Activated CD4-positive, alpha-beta T cell treated with anti-CD3 and anti-CD28 coated beads, Interleukin-2, Interleukin-6, amounts not matched to agents 100 ng/mL and 50 ng/mL, durations not matched to agents 16 hours and 8 hours (primary cell): ENCODE measurements around the gene OR10Z1.

Experiments
- DNase-seq: peaks from one replicate; pipeline ENCODE4 v3.0.0-alpha.2; 2020

OR10Z1 gene, protein sequence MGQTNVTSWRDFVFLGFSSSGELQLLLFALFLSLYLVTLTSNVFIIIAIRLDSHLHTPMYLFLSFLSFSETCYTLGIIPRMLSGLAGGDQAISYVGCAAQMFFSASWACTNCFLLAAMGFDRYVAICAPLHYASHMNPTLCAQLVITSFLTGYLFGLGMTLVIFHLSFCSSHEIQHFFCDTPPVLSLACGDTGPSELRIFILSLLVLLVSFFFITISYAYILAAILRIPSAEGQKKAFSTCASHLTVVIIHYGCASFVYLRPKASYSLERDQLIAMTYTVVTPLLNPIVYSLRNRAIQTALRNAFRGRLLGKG

DNA sequence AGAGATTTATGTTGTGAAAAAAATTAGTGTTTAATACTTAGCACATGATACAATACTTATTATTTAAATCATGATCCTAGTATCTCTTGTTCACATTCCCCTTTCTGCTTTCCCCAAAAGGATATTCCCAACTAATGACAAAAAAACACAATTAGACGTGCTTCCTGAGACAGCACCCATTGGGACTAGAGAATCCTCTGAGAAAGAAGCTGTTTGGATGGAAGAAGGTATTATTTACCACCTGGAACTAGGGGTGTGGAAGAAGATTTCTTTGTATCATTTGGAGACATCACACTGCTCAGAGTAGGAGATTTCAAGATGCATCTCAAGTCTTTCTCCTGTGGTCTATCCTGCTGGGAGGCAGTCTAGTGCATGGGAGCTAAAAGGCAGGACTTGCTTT lies at the start of gene OR10Z1:
OR10Z1 (plus strand) TSS at position 301 of the 400 bp plus-strand sequence. CDS start 1,171 bp downstream, outside the sequence.
- no peak for DNase-seq

DNA sequence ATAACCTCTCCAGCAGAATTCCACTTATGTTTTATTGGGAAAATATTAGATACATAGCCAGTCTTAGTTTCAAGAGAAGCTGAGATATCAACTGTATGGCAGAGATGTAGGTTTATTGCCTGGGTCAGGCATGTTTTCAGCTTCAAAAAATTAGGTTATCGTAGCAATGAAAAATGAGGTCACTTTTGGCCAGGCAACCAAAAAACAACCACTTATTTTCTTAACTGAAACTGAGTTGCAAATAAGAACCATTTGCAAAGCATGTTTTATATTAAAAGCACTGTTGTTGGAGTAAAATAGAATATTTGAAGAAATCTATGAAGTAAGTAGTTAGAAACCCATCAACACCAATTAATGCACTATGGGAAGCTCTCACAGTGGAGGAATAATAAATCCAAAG lies 45.4 kb upstream of the OR10Z1 start:
- DNase-seq, result no peak

GRCh38 chr1:158563853-158564252 lies 41.2 kb upstream of the OR10Z1 start:
- DNase-seq, result no peak

GRCh38 chr1:158564608-158565007 lies 40.5 kb upstream of the OR10Z1 start:
- DNase-seq, result no peak

GRCh38 chr1:158570480-158570879 lies 34.6 kb upstream of the OR10Z1 start, which contains the start of gene OR6P1:
Gene OR6P1 (minus strand): TSS chr1:158570580. CDS start chr1:158563604, 6,976 bp downstream.
- DNase-seq, result no peak

DNA sequence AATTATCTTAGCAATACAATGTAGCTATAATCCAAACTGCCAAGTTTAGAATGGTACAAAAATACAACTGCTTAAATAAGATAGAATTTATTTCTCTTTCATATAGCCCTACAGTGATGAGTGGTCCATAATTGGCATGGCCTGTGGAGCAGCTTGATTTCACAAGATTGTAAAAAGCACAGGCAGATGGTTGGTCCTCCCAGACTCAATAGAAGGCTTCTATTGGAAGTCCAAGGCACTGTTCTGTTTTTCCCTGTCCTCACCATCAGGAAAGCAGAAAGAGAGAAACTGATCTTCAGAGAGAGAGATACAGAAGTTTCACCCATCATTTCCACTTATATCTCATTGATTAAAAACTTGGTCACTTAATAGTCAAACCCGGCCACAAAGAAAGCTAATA lies 32.8 kb upstream of the OR10Z1 start:
- DNase-seq, result no peak

- no peak for DNase-seq
Measured at GRCh38 chr1:158577561-158577960, 27.5 kb upstream of the OR10Z1 start.

- DNase-seq, result no peak
Measured at GRCh38 chr1:158579733-158580132, 25.3 kb upstream of the OR10Z1 start, which contains the start of gene OR10X1. Gene OR10X1 (minus strand): TSS chr1:158579899. CDS start chr1:158579899, 0 bp downstream.

DNA sequence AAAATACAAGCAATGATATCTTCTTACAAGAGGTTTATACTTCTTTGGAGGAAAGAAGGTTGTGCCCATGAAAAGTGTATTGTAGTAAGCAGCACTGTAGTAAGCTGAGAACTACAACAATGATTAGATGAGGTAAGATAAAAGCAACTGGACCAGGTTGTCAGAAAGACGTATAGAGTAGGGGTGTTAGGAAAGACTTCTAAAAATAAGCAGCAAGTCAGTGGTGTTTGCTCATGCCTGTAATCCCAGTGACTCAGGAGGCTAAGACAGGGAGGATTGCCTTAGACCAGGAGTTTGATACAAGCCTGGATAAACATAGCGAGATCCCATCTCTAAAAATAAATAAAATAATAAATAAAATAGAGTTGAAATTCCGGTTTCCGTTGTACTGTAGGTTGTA lies 21.1 kb upstream of the OR10Z1 start:
- no peak for DNase-seq

- no peak for DNase-seq
Measured at GRCh38 chr1:158586942-158587341, 18.1 kb upstream of the OR10Z1 start.

DNA sequence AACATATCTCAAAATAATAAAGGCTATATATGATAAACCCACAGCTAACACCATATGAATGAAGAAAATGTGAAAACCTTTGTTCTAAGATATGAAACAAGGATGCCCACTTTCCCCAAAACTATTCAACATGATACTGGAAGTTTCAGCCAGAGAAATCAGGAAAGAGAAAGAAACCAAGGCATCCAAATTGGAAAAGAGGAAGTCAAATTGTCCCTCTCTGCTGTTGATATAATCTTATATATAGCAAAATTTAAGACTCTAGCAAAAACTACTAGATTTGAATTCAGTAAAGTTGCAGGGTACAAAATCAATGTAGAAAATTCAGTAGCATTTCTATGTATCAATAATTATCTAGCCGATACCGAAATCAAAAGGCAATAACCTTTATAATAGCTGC lies 4.3 kb upstream of the OR10Z1 start:
- DNase-seq, result no peak

GRCh38 chr1:158607296-158607695 lies 2.2 kb downstream of the OR10Z1 start:
- DNase-seq, result no peak

- DNase-seq, result no peak
Measured at GRCh38 chr1:158611916-158612315, 6.8 kb downstream of the OR10Z1 start.

- no peak for DNase-seq
Measured at GRCh38 chr1:158613764-158614163, 8.7 kb downstream of the OR10Z1 start.

- no peak for DNase-seq
Measured at GRCh38 chr1:158638146-158638545, 33.1 kb downstream of the OR10Z1 start.

GRCh38 chr1:158638904-158639303 lies 33.8 kb downstream of the OR10Z1 start:
- no peak for DNase-seq

DNA sequence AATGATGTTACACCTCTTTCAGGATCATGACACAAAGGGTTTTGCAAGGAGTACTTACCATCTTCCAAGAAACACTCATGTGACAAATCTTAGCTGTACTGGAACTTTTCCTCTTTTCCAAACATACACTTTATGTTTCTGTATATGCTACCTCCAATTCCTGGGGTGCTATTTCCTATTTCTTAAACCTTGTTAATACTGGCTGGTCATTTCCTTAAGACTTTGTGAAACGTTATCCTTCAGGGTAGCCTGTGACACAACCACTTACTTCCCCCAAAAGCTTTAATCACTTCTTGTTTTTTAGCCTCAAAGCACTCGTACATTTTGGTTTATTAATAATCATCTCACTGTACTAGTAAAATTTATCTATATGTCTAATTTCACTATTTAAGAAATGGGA lies 39.4 kb downstream of the OR10Z1 start:
- DNase-seq, result no peak

- DNase-seq, result no peak
Measured at GRCh38 chr1:158646465-158646864, 41.4 kb downstream of the OR10Z1 start.

DNA sequence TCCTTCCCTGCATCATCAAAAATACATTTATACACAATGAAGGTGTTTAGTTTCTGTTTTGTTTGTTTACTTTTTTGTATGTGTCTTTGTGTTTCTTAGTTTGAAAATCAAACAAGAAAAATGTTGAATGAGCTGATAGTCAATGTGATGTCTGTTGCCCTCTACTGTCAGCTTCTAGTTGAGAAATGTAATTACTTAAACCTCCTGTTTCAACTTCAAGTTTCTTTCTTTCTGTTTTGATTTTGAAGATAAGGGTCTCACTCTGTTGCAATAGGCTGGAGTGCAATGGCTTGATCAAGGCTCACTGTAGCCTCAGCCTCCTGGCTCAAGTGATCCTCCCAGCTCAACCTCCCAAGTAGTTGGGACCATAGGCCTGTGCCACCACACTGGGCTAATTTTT lies 44.0 kb downstream of the OR10Z1 start:
- no peak for DNase-seq

GRCh38 chr1:158652721-158653334 lies 47.8 kb downstream of the OR10Z1 start:
- no peak for DNase-seq

GRCh38 chr1:158654086-158654485 lies 49.0 kb downstream of the OR10Z1 start:
- DNase-seq, result no peak

DNA sequence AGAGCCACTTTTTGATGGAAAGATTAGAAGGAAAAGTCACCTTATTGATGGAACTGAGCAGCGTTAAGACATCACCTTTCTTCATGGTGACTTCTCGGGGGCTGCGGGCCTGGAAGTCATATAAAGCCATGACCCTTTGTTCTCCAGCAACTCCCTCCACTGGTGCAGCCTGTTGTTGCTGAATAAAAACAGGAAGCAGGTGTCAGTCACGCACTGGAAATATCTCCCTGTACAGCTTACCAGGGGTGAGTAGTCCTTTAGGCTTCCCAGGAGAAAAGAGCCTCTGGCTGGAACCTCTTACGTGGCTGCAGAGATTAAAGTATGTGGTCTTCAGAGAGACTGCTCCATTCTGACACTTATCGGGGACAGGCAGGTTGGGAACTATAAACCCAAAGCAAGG lies 49.5 kb downstream of the OR10Z1 start:
- DNase-seq, result no peak
